ENCODE measurements around the gene DLG2. TPM values are rescaled to one million over a fixed set of nuclear protein-coding genes. Genes with fewer than 3 reads are reported as not detected.

The DLG2 gene
- total RNA-seq, 2 experiments from 2014 or later = 1.7 to 2.1 TPM

DNA sequence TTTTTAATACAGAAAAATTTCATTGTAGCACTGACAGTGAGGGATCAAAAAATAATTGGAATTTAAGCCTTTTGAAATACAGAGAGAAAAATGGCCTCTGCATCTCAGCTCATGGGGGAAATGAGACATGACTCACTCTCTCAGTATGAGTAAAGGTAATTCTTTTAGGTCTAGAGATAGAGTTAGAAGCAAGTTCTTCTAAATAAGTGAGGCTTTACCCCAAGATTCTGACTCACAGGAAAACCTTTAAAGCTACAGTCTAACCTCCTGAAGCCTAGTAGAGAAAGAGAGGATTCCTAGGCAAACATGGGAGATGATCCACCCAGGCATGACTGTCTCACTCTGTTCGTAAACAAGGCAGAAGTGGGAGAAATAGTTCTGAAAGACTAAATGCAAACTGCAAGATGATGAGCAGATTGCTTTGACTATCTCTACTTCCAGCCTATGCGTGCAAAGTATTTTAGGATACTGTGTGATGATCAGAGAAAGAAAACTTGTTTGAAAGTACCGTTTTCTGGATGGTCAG, 1337.7 kb downstream of the DLG2 start:
- ChIA-PET CTCF (no interaction called here), POLR2A (no interaction called here)
- Mint-ChIP-seq H3K36me3 (ENCODE audit: low read depth) (no peaks in the 10 kb centered on the region), H3K9me3 (ENCODE audit: low read depth) (peaks cover 13% of the 10 kb centered on the region), H3K4me3 (no peak overlapping the region), H3K27me3 (no peaks in the 10 kb centered on the region), H3K4me1 (no peaks in the 10 kb centered on the region), H3K27ac (no peak overlapping the region)
- DNase-seq = no peak
- intact Hi-C loops (cut with DNase I, micrococcal nuclease) = no loop called here
- peak; percentile 85 for ATAC-seq

DNA sequence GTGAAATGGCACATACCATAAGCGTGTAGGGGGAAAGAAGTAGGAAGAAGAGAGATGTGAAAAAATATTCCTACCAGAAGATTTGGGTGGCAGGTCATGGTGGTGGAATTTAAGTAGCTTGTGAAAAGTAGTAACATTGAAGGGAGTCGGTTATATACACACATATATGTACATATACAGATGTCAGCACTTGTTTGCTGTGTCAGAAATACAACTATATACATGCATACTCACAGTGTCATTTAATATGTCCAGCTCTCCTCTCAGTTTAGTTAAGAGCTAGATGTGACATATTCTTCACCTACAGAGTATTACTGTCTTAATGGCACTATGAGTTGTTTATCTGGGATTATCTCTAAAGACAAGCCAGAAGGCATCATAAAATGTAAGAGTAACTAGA, 1353.6 kb downstream of the DLG2 start:
- no peak overlapping the region for H3K4me3 Mint-ChIP-seq
- POLR2A ChIA-PET = no interaction called here
- peaks cover 9% of the 10 kb centered on the region for H3K9me3 Mint-ChIP-seq (ENCODE audit: low read depth)
- H3K27me3 Mint-ChIP-seq = no peaks in the 10 kb centered on the region
- no peak overlapping the region for H3K27ac Mint-ChIP-seq
- no peak for DNase-seq
- CTCF ChIA-PET = no interaction called here
- ATAC-seq = no peak
- H3K36me3 Mint-ChIP-seq (ENCODE audit: low read depth) = no peaks in the 10 kb centered on the region
- H3K4me1 Mint-ChIP-seq = no peaks in the 10 kb centered on the region
- intact Hi-C loops (cut with DNase I, micrococcal nuclease) = no loop called here

GRCh38 chr11:84270466-84270865, 1356.7 kb downstream of the DLG2 start:
- ATAC-seq = no peak
- H3K27ac Mint-ChIP-seq = no peak overlapping the region
- POLR2A ChIA-PET = no interaction called here
- H3K4me3 Mint-ChIP-seq = no peak overlapping the region
- H3K4me1 Mint-ChIP-seq = no peaks in the 10 kb centered on the region
- H3K9me3 Mint-ChIP-seq (ENCODE audit: low read depth) = peaks cover 2% of the 10 kb centered on the region
- CTCF ChIA-PET = no interaction called here
- no peaks in the 10 kb centered on the region for H3K36me3 Mint-ChIP-seq (ENCODE audit: low read depth)
- H3K27me3 Mint-ChIP-seq = no peaks in the 10 kb centered on the region
- DNase-seq = no peak
- intact Hi-C loops (cut with DNase I, micrococcal nuclease) = no loop called here

DNA sequence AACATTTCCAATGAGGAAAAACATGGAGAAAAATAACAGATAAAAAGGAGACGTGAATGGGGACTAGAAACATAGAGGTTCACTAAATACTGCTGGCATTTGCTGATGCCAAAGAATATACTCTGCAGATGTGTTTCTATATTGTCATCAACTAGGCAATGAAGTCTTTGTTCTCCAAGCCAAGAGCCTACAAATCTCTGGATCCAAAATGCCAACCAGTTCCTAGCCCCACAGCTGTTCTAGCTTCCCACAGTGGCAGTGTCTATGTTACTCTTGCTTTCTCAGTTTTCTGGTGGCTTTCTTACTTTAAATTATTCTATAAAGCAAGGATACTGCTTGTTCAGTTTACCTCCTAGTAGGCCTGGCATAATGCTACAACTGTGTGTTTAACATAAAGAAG, 1363.1 kb downstream of the DLG2 start:
- Mint-ChIP-seq H3K4me3 (no peak overlapping the region), H3K9me3 (ENCODE audit: low read depth) (peaks cover 8% of the 10 kb centered on the region), H3K27me3 (no peaks in the 10 kb centered on the region), H3K36me3 (ENCODE audit: low read depth) (no peaks in the 10 kb centered on the region), H3K4me1 (no peaks in the 10 kb centered on the region), H3K27ac (no peak overlapping the region)
- no peak for DNase-seq
- CTCF ChIA-PET = no interaction called here
- POLR2A ChIA-PET = no interaction called here
- ATAC-seq = no peak
- intact Hi-C loops (cut with DNase I, micrococcal nuclease) = no loop called here

DNA sequence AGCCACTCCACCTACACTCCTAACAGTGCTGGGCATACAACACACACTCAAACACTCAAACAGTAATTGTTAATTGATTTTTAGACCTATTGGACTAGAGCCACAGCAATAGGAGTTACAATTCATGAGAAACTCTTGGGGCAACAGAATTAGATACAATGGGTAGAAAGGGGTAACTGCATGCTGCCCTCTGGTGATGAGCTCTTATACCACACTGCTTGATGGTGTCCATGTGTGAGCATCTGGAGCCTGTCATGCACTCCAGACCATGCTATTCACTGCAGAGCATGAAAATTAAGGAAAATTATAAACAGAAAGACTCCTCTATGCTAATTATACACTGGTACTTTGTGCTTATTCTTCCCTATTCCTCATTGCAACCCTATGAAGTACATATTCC, 1365.4 kb downstream of the DLG2 start:
- ATAC-seq = no peak
- Mint-ChIP-seq H3K27ac (no peak overlapping the region), H3K4me3 (no peak overlapping the region), H3K27me3 (no peaks in the 10 kb centered on the region), H3K9me3 (ENCODE audit: low read depth) (peaks cover 6% of the 10 kb centered on the region), H3K36me3 (ENCODE audit: low read depth) (no peaks in the 10 kb centered on the region), H3K4me1 (no peaks in the 10 kb centered on the region)
- CTCF ChIA-PET = interaction anchor here (0.7 kb wide), 1 partner anchor 293 kb away, joined by 3 read pairs; no protein-coding TSS in a partner anchor
- POLR2A ChIA-PET = no interaction called here
- intact Hi-C loops (cut with DNase I, micrococcal nuclease) = no loop called here
- DNase-seq = no peak

- H3K27ac Mint-ChIP-seq = no peak overlapping the region
- ATAC-seq (no peak), DNase-seq (no peak)
- H3K27me3 Mint-ChIP-seq = no peaks in the 10 kb centered on the region
- H3K36me3 Mint-ChIP-seq (ENCODE audit: low read depth) = no peaks in the 10 kb centered on the region
- intact Hi-C loops (cut with DNase I, micrococcal nuclease) = no loop called here
- H3K4me3 Mint-ChIP-seq = no peak overlapping the region
- H3K4me1 Mint-ChIP-seq = no peaks in the 10 kb centered on the region
- ChIA-PET POLR2A (no interaction called here), CTCF (no interaction called here)
- peaks cover 9% of the 10 kb centered on the region for H3K9me3 Mint-ChIP-seq (ENCODE audit: low read depth)
These were observed 1366.3 kb downstream of the DLG2 start for GRCh38 chr11:84260862-84261261.

DNA sequence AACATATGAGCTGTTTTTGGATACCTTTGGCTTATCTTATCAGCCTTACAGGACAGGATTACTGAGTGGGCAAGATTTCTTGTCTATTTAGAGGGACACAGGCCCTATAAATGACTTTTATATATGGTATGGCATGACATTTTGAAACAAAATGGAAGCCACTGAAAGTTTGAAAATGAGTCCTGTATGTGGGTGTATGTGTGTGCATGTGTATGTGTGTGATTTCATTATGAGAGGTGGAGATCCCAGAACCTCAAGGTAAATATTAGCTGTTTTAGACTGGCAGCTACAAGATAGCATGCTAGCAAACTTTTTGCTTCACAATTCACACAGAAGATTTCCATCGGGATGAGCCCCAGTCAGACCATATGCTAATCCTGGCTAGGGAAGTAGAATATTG, 1370.5 kb downstream of the DLG2 start:
- POLR2A ChIA-PET = no interaction called here

GRCh38 chr11:84255483-84255882, 1371.7 kb downstream of the DLG2 start:
- ATAC-seq = no peak
- Mint-ChIP-seq H3K9me3 (ENCODE audit: low read depth) (peaks cover 10% of the 10 kb centered on the region), H3K27ac (no peak overlapping the region), H3K36me3 (ENCODE audit: low read depth) (no peaks in the 10 kb centered on the region), H3K4me3 (no peak overlapping the region), H3K27me3 (no peaks in the 10 kb centered on the region), H3K4me1 (no peaks in the 10 kb centered on the region)
- intact Hi-C loops (cut with DNase I, micrococcal nuclease) = no loop called here
- CTCF ChIA-PET = no interaction called here
- POLR2A ChIA-PET = no interaction called here
- no peak for DNase-seq

More for the DNA sequence above, 1370.5 kb downstream of the DLG2 start:
- DNase-seq (no peak), ATAC-seq (no peak)
- Mint-ChIP-seq H3K36me3 (ENCODE audit: low read depth) (no peaks in the 10 kb centered on the region), H3K27me3 (no peaks in the 10 kb centered on the region), H3K27ac (no peak overlapping the region), H3K9me3 (ENCODE audit: low read depth) (peaks cover 10% of the 10 kb centered on the region), H3K4me1 (no peaks in the 10 kb centered on the region), H3K4me3 (no peak overlapping the region)
- intact Hi-C loops (cut with DNase I, micrococcal nuclease) = no loop called here
- CTCF ChIA-PET = no interaction called here

DNA sequence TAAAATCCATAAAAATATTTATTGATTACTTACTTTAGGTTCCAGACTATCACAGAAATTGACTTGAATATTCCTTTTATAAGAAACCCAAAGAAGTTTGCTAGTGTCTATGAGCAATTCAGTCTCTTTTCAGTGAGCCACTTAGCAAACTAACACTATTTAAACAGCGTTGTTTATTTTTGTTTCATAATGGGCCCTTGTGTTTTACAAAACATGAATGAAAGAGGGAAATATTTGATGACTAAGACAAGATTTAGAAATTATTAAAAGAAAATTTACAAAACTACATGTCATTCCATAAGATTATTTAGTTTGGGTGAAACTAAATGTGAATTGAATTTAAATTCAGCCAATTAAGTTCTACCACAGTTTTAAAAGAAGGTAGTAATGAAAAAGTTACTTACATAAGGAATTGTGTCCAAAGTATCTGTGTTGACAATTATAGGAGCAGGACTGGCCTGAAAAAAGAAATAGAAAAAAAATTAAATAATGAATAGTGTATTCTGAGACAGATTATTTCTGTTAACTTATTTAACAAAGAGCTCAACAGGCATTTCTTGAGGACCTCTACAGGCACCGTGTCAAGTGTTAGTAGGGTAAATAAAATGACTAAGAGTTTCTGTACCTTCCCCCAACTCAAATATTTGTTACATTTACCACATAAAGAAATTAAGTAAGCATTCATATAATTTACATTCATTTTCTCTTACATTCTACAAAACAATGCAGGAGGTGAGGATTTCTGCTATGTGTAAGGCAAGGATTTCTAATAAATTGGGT, 1376.1 kb downstream of the DLG2 start:
- ChIA-PET POLR2A (interaction anchor here (0.6 kb wide), 1 partner anchor 1314 kb away, joined by 6 read pairs; no protein-coding TSS in a partner anchor), CTCF (no interaction called here)
- no peak for ATAC-seq
- intact Hi-C loops (cut with DNase I, micrococcal nuclease) = no loop called here
- Mint-ChIP-seq H3K36me3 (ENCODE audit: low read depth) (no peaks in the 10 kb centered on the region), H3K27me3 (no peaks in the 10 kb centered on the region), H3K9me3 (ENCODE audit: low read depth) (peaks cover 12% of the 10 kb centered on the region), H3K4me1 (no peaks in the 10 kb centered on the region), H3K4me3 (no peak overlapping the region), H3K27ac (no peak overlapping the region)
- DNase-seq = no peak

DNA sequence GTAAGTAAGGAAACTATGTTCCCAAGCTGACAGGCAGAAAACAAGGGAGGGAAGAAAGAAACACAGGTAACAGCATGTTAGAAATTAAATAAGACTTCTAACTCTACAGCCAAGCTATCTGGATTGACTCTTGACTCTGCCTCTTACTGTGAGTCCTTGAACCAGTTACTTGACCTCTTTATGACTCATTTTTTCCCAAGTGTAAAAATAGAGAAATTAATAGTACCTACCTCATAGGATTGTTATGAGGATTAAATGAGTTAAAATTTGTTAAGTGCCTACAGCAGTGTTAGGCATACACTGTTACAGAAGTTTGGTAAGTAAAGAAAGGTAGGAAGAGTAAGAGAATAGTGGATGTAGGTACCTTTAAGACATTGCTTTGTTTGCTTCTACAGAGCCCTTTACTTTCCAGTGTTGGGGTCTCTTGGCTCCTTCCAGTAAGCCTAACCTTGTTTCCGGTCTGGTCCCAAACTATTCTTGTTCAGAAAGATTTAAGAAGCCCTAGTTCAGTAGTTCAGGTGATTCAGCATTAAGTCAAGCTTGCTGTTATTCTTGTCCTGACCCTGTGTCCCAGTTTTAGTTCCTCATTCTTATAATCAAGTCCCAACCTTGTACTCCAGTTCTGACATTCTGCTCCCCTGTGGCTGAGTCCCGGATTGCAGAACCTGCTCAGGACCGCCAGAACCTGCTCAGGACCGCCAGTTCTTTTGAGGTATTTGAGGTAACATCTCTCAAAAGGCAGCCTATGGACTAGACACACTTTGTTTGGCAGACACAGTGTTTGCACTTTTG, 1377.6 kb downstream of the DLG2 start:
- H3K9me3 Mint-ChIP-seq (ENCODE audit: low read depth) = peaks cover 7% of the 10 kb centered on the region
- intact Hi-C loops (cut with DNase I, micrococcal nuclease) = no loop called here

DNA sequence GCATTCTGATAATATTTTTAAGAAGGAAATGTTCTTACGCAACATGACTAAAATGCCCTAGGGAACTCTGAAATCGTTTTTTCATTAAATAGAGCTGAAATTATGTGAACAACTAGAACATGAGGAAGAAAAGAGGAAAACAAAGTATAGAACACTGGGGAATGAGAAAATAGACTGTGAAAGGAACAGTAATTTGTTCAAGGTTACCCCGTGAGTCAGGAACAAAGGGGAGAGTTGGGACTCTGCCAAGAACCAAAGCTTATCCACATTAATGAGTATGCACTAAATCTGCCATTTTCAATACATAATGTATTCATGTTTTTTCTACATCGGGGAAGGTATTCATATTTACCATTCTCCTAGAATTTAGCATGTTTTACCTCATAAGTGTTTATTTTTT, 1379.2 kb downstream of the DLG2 start:
- ChIA-PET CTCF (no interaction called here), POLR2A (no interaction called here)
- no peak overlapping the region for H3K27ac Mint-ChIP-seq
- intact Hi-C loops (cut with DNase I, micrococcal nuclease) = no loop called here
- ATAC-seq (no peak), DNase-seq (no peak)
- H3K4me3 Mint-ChIP-seq = no peak overlapping the region
- H3K36me3 Mint-ChIP-seq (ENCODE audit: low read depth) = no peaks in the 10 kb centered on the region
- H3K27me3 Mint-ChIP-seq = no peaks in the 10 kb centered on the region
- H3K9me3 Mint-ChIP-seq (ENCODE audit: low read depth) = peaks cover 4% of the 10 kb centered on the region
- H3K4me1 Mint-ChIP-seq = no peaks in the 10 kb centered on the region

More for the DNA sequence above, 1377.6 kb downstream of the DLG2 start:
- Mint-ChIP-seq H3K36me3 (ENCODE audit: low read depth) (no peaks in the 10 kb centered on the region), H3K4me1 (no peaks in the 10 kb centered on the region), H3K27ac (no peak overlapping the region), H3K27me3 (no peaks in the 10 kb centered on the region), H3K4me3 (no peak overlapping the region)
- ATAC-seq (no peak), DNase-seq (no peak)
- POLR2A ChIA-PET = no interaction called here
- CTCF ChIA-PET = no interaction called here

DNA sequence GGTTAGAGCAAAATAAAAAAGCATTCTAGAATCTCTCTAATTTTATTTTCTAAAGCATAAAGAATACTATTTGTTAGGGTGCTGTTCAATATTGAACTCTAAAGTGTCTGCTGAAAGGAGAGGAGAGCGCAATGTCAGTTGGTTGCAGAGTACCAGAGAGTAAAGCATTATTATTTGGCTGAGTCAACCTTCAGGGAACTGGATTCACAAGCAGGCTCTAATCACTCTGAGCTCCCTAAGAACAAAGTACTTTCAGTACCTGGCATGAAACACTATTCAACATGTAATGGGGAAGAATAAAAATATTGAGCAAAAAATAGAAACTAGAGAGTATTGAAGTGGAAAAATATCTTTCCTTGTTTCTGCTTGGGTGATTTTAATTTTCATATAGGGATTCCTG, 1380.0 kb downstream of the DLG2 start:
- DNase-seq = no peak
- ChIA-PET CTCF (no interaction called here), POLR2A (no interaction called here)
- Mint-ChIP-seq H3K4me1 (no peaks in the 10 kb centered on the region), H3K9me3 (ENCODE audit: low read depth) (peaks cover 4% of the 10 kb centered on the region), H3K36me3 (ENCODE audit: low read depth) (no peaks in the 10 kb centered on the region), H3K27me3 (no peaks in the 10 kb centered on the region), H3K27ac (no peak overlapping the region), H3K4me3 (no peak overlapping the region)
- no peak for ATAC-seq
- intact Hi-C loops (cut with DNase I, micrococcal nuclease) = no loop called here
